Fibroblast of skin of left biceps (primary cell): ENCODE measurements around the gene GCDH.
"Not testable (repeated sequence)": the region's sequence is repeated elsewhere in the genome, so short reads cannot be mapped to it uniquely, and the experiment has no call there.

Experiments used
- DNase-seq, 2 experiments: peaks; one replicate each; pipeline ENCODE4 v3.0.0-alpha.2; 2013; ENCODE audit warnings: low read depth in 2 of 2

The GCDH gene

GRCh38 chr19:12872941-12873890 lies 17.7 kb upstream of the GCDH start:
- DNase-seq = no peak

GRCh38 chr19:12873891-12874745 lies 16.8 kb upstream of the GCDH start:
- no peak for DNase-seq

GRCh38 chr19:12875086-12875485 lies 15.9 kb upstream of the GCDH start:
- no peak for DNase-seq

- DNase-seq = no peak
Observed at GRCh38 chr19:12880551-12881171, 10.3 kb upstream of the GCDH start.

- peak; percentile 61 to 63 for DNase-seq
Observed at GRCh38 chr19:12881172-12881808, 9.7 kb upstream of the GCDH start, which contains the start of gene DNASE2. Gene DNASE2, minus strand, starts transcription at chr19:12881449. Its CDS starts 74 bp downstream, at chr19:12881375.

- no peak for DNase-seq
Observed at GRCh38 chr19:12882589-12882988, 8.4 kb upstream of the GCDH start.

- no peak for DNase-seq
Observed at GRCh38 chr19:12884202-12884601, 6.8 kb upstream of the GCDH start.

GRCh38 chr19:12884627-12884925 lies 6.4 kb upstream of the GCDH start:
- DNase-seq = no peak

GRCh38 chr19:12884926-12885748 lies 5.8 kb upstream of the GCDH start:
- DNase-seq = no peak

GRCh38 chr19:12885749-12886650 lies 5.0 kb upstream of the GCDH start:
- DNase-seq = no peak

GRCh38 chr19:12886651-12886968 lies 4.3 kb upstream of the GCDH start:
- no peak for DNase-seq

GRCh38 chr19:12886969-12887747 lies 3.8 kb upstream of the GCDH start, which contains the start of gene KLF1:
Gene KLF1, minus strand, starts transcription at chr19:12887201. Its CDS starts 61 bp downstream, at chr19:12887140.
- DNase-seq = no peak

GRCh38 chr19:12888006-12888603 lies 2.9 kb upstream of the GCDH start:
- DNase-seq = no peak

- not testable (repeated sequence) for DNase-seq
Observed at GRCh38 chr19:12890299-12890786, 617 bp upstream of the GCDH start.

GRCh38 chr19:12891553-12892021 lies 627 bp downstream of the GCDH start:
- no peak for DNase-seq

- DNase-seq = no peak
Observed at GRCh38 chr19:12893582-12893981, 2.6 kb downstream of the GCDH start.

GRCh38 chr19:12896460-12896859 lies 5.5 kb downstream of the GCDH start:
- DNase-seq = no peak

- DNase-seq = no peak
Observed at GRCh38 chr19:12899891-12900518, 9.0 kb downstream of the GCDH start.
